Measurements from ENCODE around the gene DLGAP4. TPM values are rescaled to one million over a fixed set of nuclear protein-coding genes. Genes with fewer than 3 reads are reported as not detected.
A peak's percentile ranks its signal among the peaks of the same experiment; 100 is the strongest.

DLGAP4 gene
- total RNA-seq, 1 donor from 2014 or later, result 172 TPM

DNA sequence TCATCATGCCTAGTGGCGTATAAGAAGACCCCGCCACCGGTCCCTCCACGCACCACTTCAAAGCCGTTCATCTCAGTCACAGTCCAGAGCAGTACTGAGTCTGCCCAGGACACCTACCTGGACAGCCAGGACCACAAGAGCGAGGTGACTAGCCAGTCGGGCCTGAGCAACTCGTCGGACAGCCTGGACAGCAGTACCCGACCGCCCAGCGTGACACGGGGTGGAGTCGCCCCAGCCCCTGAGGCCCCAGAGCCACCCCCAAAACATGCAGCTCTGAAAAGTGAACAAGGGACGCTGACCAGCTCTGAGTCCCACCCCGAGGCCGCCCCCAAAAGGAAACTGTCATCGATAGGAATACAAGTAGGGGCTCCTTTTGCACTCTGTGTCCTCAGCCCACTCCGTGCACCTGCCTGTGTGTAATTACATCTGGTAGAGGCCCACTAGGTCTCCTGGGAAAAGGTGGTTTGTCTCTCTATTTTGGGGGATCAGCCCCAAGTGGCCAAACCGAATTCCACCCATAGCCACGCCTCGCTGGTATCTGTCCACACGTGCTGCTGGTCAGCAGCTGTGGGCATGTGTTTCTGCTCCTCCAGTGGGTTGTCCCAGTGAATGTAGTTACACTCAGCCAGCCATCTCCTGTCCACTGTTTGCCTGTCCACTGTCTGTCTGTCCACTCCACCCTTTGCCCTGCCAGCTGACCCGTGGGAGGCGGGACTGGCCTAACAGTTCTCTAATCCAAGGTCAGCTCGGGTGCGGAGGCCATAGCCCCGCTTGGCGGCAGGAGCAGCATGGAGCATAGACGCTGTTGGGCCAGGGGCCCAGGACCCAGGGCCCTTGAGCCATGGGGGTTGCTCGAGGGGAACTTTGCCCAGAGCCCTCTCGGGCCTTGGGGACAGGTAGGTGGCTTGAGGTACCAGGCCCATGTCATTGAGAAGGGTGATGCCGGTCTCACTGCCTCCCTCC, 190.8 kb downstream of the DLGAP4 start:
- H3K27ac Mint-ChIP-seq (ENCODE audit: unreplicated experiment), result peak overlapping the region; percentile 36
- peaks cover 12% of the 10 kb centered on the region for H3K4me1 Mint-ChIP-seq (ENCODE audit: unreplicated experiment)
- peaks cover 39% of the 10 kb centered on the region for H3K36me3 Mint-ChIP-seq (ENCODE audit: low read depth, unreplicated experiment)
- H3K9me3 Mint-ChIP-seq (ENCODE audit: unreplicated experiment), result no peaks in the 10 kb centered on the region
- TF ChIP-seq, protein P1, sequence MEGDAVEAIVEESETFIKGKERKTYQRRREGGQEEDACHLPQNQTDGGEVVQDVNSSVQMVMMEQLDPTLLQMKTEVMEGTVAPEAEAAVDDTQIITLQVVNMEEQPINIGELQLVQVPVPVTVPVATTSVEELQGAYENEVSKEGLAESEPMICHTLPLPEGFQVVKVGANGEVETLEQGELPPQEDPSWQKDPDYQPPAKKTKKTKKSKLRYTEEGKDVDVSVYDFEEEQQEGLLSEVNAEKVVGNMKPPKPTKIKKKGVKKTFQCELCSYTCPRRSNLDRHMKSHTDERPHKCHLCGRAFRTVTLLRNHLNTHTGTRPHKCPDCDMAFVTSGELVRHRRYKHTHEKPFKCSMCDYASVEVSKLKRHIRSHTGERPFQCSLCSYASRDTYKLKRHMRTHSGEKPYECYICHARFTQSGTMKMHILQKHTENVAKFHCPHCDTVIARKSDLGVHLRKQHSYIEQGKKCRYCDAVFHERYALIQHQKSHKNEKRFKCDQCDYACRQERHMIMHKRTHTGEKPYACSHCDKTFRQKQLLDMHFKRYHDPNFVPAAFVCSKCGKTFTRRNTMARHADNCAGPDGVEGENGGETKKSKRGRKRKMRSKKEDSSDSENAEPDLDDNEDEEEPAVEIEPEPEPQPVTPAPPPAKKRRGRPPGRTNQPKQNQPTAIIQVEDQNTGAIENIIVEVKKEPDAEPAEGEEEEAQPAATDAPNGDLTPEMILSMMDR (IDR thresholded peaks at IDR 0.05; ENCODE audit: unreplicated experiment), result no peak
- H3K4me3 Mint-ChIP-seq (ENCODE audit: unreplicated experiment), result no peak overlapping the region
- H3K27me3 Mint-ChIP-seq (ENCODE audit: unreplicated experiment), result peaks cover 3% of the 10 kb centered on the region
- no peak for DNase-seq (ENCODE audit: low spot score)

DNA sequence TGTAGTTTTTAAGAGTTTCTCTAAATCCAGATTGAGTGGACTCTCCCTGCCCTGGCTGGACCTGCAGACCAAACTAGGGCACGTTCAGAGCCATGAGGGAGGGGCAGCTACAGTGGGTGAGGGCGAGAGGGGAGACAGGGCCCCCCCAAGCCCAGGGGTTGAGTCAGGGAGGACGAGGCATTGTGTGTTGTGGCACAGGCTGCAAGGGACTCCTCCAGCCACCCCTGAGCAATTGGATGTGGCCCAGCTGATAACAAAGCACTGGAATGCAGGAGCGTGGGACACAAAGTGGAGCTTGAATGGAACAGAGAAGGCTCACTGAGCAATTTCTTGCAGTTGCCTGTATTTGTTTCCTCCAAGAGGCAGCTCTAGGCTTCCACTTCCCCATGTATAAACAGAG, 191.7 kb downstream of the DLGAP4 start:
- no peak for DNase-seq (ENCODE audit: low spot score)
- Mint-ChIP-seq H3K27ac (ENCODE audit: unreplicated experiment) (no peak overlapping the region), H3K9me3 (ENCODE audit: unreplicated experiment) (no peaks in the 10 kb centered on the region), H3K27me3 (ENCODE audit: unreplicated experiment) (peaks cover 3% of the 10 kb centered on the region), H3K4me3 (ENCODE audit: unreplicated experiment) (no peak overlapping the region), H3K36me3 (ENCODE audit: low read depth, unreplicated experiment) (peaks cover 41% of the 10 kb centered on the region), H3K4me1 (ENCODE audit: unreplicated experiment) (peaks cover 4% of the 10 kb centered on the region)
- TF ChIP-seq, protein P1 (IDR thresholded peaks at IDR 0.05; ENCODE audit: unreplicated experiment), result no peak

DNA sequence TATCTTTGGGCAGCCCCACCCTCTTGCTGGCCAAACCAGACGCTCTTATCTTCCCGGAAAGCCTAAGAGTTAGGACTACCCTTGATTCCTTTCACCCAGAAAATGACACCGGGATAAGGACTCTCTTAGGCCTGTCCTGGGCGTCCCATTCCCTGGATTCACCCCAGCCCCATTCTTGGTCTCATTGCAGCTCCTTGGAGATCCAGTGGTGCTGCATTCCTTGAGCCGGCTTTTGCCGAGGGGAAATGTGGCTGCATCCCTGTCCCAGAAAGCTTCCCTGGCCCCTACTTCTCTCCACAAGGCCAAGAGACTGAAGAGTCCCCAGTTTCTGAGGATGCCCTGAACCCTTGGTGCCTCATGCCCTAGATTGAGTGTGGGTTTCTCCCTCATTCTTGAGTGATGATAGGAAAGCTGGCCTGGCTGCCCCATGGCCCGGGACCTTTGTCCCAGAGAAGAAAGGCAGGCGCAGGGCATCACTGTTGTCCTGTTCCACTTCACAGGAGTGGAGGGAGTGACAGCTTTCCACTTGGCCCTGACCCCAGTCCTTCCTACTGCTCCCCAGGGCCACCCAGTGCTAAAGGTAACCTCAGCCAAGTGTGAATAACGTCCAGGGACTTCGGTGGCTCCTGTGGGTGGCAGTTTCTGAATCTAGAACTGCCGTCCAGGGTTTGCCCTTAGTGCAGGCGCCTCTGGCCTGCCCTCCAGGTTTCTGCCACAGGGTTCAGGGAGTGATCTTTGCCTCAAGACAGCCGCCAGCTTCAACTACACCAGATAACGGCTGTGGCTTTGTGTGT, 192.4 kb downstream of the DLGAP4 start:
- TF ChIP-seq, protein P1 (IDR thresholded peaks at IDR 0.05; ENCODE audit: unreplicated experiment), result no peak
- Mint-ChIP-seq H3K27ac (ENCODE audit: unreplicated experiment) (no peak overlapping the region), H3K9me3 (ENCODE audit: unreplicated experiment) (no peaks in the 10 kb centered on the region), H3K36me3 (ENCODE audit: low read depth, unreplicated experiment) (peaks cover 45% of the 10 kb centered on the region), H3K27me3 (ENCODE audit: unreplicated experiment) (peaks cover 3% of the 10 kb centered on the region), H3K4me1 (ENCODE audit: unreplicated experiment) (no peaks in the 10 kb centered on the region), H3K4me3 (ENCODE audit: unreplicated experiment) (no peak overlapping the region)
- DNase-seq (ENCODE audit: low spot score), result no peak

DNA sequence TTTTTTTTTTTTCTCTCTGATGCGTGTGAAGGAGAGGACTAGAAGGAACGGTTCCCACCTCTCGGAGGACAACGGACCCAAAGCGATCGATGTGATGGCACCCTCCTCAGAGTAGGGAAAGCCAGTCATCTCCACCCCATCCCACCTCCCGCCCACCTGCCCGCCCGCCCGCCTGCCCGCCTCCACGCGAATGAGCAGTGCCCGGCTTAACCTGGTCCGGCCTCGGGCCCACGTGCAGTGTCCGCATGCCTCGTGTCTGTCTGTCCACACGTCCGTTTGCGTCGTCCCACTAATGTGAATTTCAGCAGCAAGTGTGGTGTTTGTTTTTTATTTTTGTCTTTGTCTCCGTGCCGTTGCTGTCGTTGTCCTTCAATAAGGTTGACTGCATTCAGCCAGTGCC, 193.1 kb downstream of the DLGAP4 start:
- H3K4me3 Mint-ChIP-seq (ENCODE audit: unreplicated experiment), result peak overlapping the region; percentile 13
- TF ChIP-seq, protein P1 (IDR thresholded peaks at IDR 0.05; ENCODE audit: unreplicated experiment), result no peak
- peak overlapping the region; percentile 54 for H3K27ac Mint-ChIP-seq (ENCODE audit: unreplicated experiment)
- no peaks in the 10 kb centered on the region for H3K4me1 Mint-ChIP-seq (ENCODE audit: unreplicated experiment)
- DNase-seq (ENCODE audit: low spot score), result no peak
- no peaks in the 10 kb centered on the region for H3K9me3 Mint-ChIP-seq (ENCODE audit: unreplicated experiment)
- H3K27me3 Mint-ChIP-seq (ENCODE audit: unreplicated experiment), result peaks cover 3% of the 10 kb centered on the region
- H3K36me3 Mint-ChIP-seq (ENCODE audit: low read depth, unreplicated experiment), result peaks cover 45% of the 10 kb centered on the region

All from endothelial cell (in vitro differentiated cells).